Naive thymus-derived CD4-positive, alpha-beta T cell (primary cell): ENCODE measurements around the gene SERF2. TPM values are rescaled to one million over a fixed set of nuclear protein-coding genes. Genes with fewer than 3 reads are reported as not detected.
"Not testable (repeated sequence)": the region's sequence is repeated elsewhere in the genome, so short reads cannot be mapped to it uniquely, and the experiment has no call there.

Experiments
- ATAC-seq: fragments of 150-1000 bp; cut with Tn5 transposase; 2 replicates; pipeline ENCODE4 v1.10.0; 2021; ENCODE audit warnings: mild to moderate bottlenecking, moderate library complexity
- CTCF ChIA-PET: fragments of 350-600 bp; sonication (Branson Sonifier 250); formaldehyde crosslinking; loops from one replicate; lab custom pipeline; 2021; ENCODE audit warnings: antibody characterized with exemption; lab: Charles Lee
- POLR2A ChIA-PET: fragments of 350-600 bp; sonication (Branson Sonifier 250); formaldehyde crosslinking; loops from one replicate; lab custom pipeline; 2021; ENCODE audit warnings: antibody characterized with exemption, inconsistent platforms; lab: Charles Lee
- DNase-seq, 9 donors: peaks; one replicate each; pipeline versions ENCODE4 v3.0.0 to v3.0.0-alpha.2; 2020 to 2022; ENCODE audit warnings: mixed read lengths in 1 of 9
- H3K27ac ChIP-seq: one replicate; pipeline ENCODE4 v1.7.0; 2013; ENCODE audit warnings: mild to moderate bottlenecking, low read depth, low read length, moderate library complexity
- H3K27me3 ChIP-seq, 2 donors: one replicate each; pipeline ENCODE4 v1.7.0; 2013; ENCODE audit warnings: low read length in 2 of 2, mild to moderate bottlenecking in 2 of 2, moderate library complexity in 2 of 2; ENCODE audit not compliant: control insufficient read depth in 2 of 2, insufficient read depth in 2 of 2
- H3K36me3 ChIP-seq, 3 experiments: 1 replicate in 2 of 3; 2 replicates in 1 of 3; pipeline ENCODE4 v1.7.0; 2013; ENCODE audit warnings: low read length in 3 of 3, mild to moderate bottlenecking in 3 of 3, moderate library complexity in 1 of 3; ENCODE audit not compliant: insufficient read depth in 3 of 3, control insufficient read depth in 2 of 3
- H3K4me1 ChIP-seq, 2 donors: one replicate each; pipeline ENCODE4 v1.7.0; 2013; ENCODE audit warnings: low read length in 2 of 2, mild to moderate bottlenecking in 2 of 2, moderate library complexity in 1 of 2; ENCODE audit not compliant: control insufficient read depth in 2 of 2, insufficient read depth in 2 of 2
- H3K4me3 ChIP-seq: 2 replicates; pipeline ENCODE4 v1.7.0; 2013; ENCODE audit warnings: mild to moderate bottlenecking, low read length
- H3K9me3 ChIP-seq, 3 experiments: 1 replicate in 2 of 3; 2 replicates in 1 of 3; pipeline ENCODE4 v1.7.0; 2013; ENCODE audit warnings: low read length in 3 of 3; ENCODE audit not compliant: control insufficient read depth in 2 of 3
- H3K27ac Mint-ChIP-seq, 9 donors: one replicate each; pipeline ENCODE4 v1.8.0; 2020 to 2022; ENCODE audit warnings: mixed read lengths in 9 of 9, mild to moderate bottlenecking in 8 of 9, moderate library complexity in 5 of 9, inconsistent platforms in 2 of 9
- H3K27me3 Mint-ChIP-seq, 5 donors: one replicate each; pipeline ENCODE4 v1.8.0; 2021 to 2022; ENCODE audit warnings: mixed read lengths in 5 of 5, mild to moderate bottlenecking in 1 of 5
- H3K36me3 Mint-ChIP-seq, 5 donors: one replicate each; pipeline ENCODE4 v1.8.0; 2020 to 2022; ENCODE audit warnings: mixed read lengths in 5 of 5, mild to moderate bottlenecking in 3 of 5, inconsistent platforms in 1 of 5
- H3K4me1 Mint-ChIP-seq, 7 donors: one replicate each; pipeline ENCODE4 v1.8.0; 2020 to 2022; ENCODE audit warnings: mixed read lengths in 7 of 7, mild to moderate bottlenecking in 3 of 7, inconsistent platforms in 1 of 7
- H3K4me3 Mint-ChIP-seq, 10 donors: one replicate each; pipeline ENCODE4 v1.8.0; 2020 to 2022; ENCODE audit warnings: mild to moderate bottlenecking in 10 of 10, mixed read lengths in 10 of 10, moderate library complexity in 6 of 10, inconsistent platforms in 2 of 10
- H3K9me3 Mint-ChIP-seq, 11 donors: one replicate each; pipeline ENCODE4 v1.8.0; 2020 to 2022; ENCODE audit warnings: mixed read lengths in 11 of 11, mild to moderate bottlenecking in 4 of 11, inconsistent platforms in 1 of 11, moderate library complexity in 1 of 11
- intact Hi-C, 2 donors: fragments of 100-400 bp; cut with micrococcal nuclease; formaldehyde crosslinking; loops; one replicate each; pipeline ENCODE4 v1.15.1; 2023
- polyA plus RNA-seq, 2 donors: library from polyadenylated mRNA; unstranded; fragments of 300-500 nt; fragmentation: Illumina TruSeq; gene quantifications; one replicate each; pipeline ENCODE4 v1.2.3, GENCODE V29; 2021
- total RNA-seq, 6 experiments: library from RNA in 5 of 6; stranded (reverse) in 5 of 6; gene quantifications; 1 replicate in 5 of 6; 2 replicates in 1 of 6; pipeline ENCODE4 v1.2.3 and lab custom pipeline; 2021 to 2026

Gene SERF2
- total RNA-seq (100 to 1,000 TPM; 358 to 676 (median 553) TPM), polyA plus RNA-seq (1,000 to 10,000 TPM; 1,664 to 2,070 TPM), total RNA-seq (lab: John Stamatoyannopoulos, UW) (171 reads per million, percentile 91 among the genes with 10 or more reads in this experiment)

DNA sequence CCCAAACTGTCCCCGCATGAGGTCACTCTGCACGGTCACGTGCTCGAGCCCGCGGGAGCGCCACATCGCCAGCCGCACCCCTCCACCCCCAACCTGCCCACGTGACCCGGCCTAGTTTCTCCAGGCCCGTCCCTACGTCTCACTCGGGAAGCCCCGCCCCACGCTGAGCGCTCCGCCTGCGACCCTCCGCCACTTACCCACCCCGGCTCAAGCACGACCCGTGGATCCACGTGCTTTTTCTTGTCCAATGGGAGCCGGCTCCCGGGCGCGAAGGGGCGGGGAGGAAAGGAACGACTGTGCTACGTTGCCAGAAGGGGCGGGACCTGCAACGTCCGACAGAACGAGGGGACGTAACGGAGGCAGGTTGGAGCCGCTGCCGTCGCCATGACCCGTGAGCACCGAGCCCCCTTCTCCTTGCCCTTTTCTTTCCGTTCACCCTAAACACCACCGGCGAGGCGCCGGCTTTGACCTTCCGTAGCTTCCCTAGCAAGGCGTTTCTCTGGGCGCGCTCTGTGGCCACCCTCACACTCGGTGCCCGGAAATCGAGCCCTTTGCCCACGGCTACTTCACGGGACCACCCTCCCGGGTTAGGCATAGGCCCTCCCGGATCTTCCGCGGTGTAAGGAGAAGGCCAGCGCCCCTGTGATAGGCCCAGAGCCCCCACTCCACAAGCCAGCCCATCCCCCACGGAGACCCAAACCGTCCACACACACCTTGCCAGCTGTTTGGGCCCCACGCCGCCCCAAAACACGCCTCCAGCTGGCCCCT lies at the start of gene SERF2:
TSS of gene SERF2 (plus strand) at position 328 of the 768 bp plus-strand sequence. CDS start at position 385, 57 bp downstream.
- ChIA-PET POLR2A (interaction anchor here (1.1 to 5.6 kb wide), 12 partner anchors 8 to 1408 kb away, joined by 3 to 42 read pairs (median 6); partner anchors contain the start of genes ELL3, HYPK, MFAP1 and PDIA3), CTCF (interaction anchor here (0.6 to 2.0 kb wide), 2 partner anchors 15 to 27 kb away, joined by 4 to 5 read pairs; partner anchors contain the start of gene ELL3)
- Histone ChIP-seq H3K9me3 (no peaks in the 10 kb centered on the region), H3K27me3 (no peaks in the 10 kb centered on the region), H3K36me3 (peaks cover 9 to 46% (median 16%) of the 10 kb centered on the region in 3 experiments), H3K4me1 (peaks cover 9 to 22% of the 10 kb centered on the region in 2 donors), H3K27ac (peak within 1 kb of the TSS; percentile 100), H3K4me3 (peak within 1 kb of the TSS; percentile 98)
- H3K9me3 Mint-ChIP-seq = no peaks in the 10 kb centered on the region
- intact Hi-C loops = loop anchor here (1.0 to 10.0 kb wide), 7 partner anchors 8 to 1297 kb away; partner anchors contain the start of genes HYPK (in 2 of the 2), MFAP1 (in 2 of the 2), PDIA3 (in 2 of the 2) and SERINC4 (in 2 of the 2)
- H3K4me3 Mint-ChIP-seq = peak within 1 kb of the TSS; percentile 93 to 98 (median 96)
- H3K27ac Mint-ChIP-seq = peak within 1 kb of the TSS; percentile 91 to 99 (median 98)
- peak; percentile 97 for ATAC-seq
- H3K27me3 Mint-ChIP-seq = peaks cover 0 to 2% (median 0%) of the 10 kb centered on the region in 5 donors
- peaks cover 9 to 33% (median 29%) of the 10 kb centered on the region in 5 donors for H3K36me3 Mint-ChIP-seq
- peaks cover 33 to 54% (median 48%) of the 10 kb centered on the region in 7 donors for H3K4me1 Mint-ChIP-seq
- DNase-seq = peak; percentile 92 to 99 (median 97)

DNA sequence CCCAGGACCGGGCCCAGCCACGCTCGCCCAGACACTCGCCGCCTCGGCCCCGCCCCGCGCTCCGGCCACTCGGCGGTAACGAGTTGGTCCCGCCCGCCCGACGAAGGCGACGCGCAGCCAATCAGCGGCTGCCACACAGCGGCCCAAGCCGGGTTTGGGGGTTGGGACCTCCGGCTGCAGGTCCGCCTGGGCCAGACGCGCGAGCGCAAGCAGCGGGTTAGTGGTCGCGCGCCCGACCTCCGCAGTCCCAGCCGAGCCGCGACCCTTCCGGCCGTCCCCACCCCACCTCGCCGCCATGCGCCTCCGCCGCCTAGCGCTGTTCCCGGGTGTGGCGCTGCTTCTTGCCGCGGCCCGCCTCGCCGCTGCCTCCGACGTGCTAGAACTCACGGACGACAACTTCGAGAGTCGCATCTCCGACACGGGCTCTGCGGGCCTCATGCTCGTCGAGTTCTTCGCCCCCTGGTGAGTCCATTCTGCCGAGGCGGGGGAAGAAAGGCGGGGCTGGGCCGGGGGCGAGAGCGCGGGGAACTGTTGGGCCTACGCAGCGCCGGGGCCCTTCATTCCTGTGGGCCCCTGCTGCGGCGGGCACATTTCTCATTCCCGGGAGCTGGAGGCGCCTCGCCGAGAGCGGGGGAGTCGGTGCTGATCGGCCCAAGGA lies 45.7 kb upstream of the SERF2 start, which contains the start of gene PDIA3:
TSS of gene PDIA3 (plus strand) at position 194 of the 658 bp plus-strand sequence. CDS start at position 296, 102 bp downstream.
- intact Hi-C loops = loop anchor here (1.0 to 5.0 kb wide), 13 partner anchors 31 to 1474 kb away; partner anchors contain the start of genes MFAP1 (in 2 of the 2), SERF2 (in 2 of the 2), CTDSPL2 (in 1 of the 2) and EIF3J (in 1 of the 2)
- H3K4me3 ChIP-seq = peak within 1 kb of the TSS; percentile 89
- H3K27me3 Mint-ChIP-seq, H3K9me3 ChIP-seq, H3K27me3 ChIP-seq, CTCF ChIA-PET, H3K9me3 Mint-ChIP-seq: not testable (repeated sequence)
- peak within 1 kb of the TSS; percentile 92 for H3K27ac ChIP-seq
- Mint-ChIP-seq H3K4me3 (peak within 1 kb of the TSS; percentile 92 to 98 (median 96)), H3K4me1 (peaks cover 19 to 45% (median 35%) of the 10 kb centered on the region in 7 donors), H3K36me3 (peaks cover 0 to 13% (median 3%) of the 10 kb centered on the region in 5 donors), H3K27ac (peak within 1 kb of the TSS; percentile 93 to 98 (median 96))
- peaks cover 20 to 36% of the 10 kb centered on the region in 2 donors for H3K4me1 ChIP-seq
- peak; percentile 87 for ATAC-seq
- DNase-seq = peak; percentile 79 to 94 (median 82)
- H3K36me3 ChIP-seq = peaks cover 0 to 12% (median 0%) of the 10 kb centered on the region in 3 experiments
- POLR2A ChIA-PET = interaction anchor here (0.7 to 2.8 kb wide), 6 partner anchors 10 to 54 kb away, joined by 3 to 11 read pairs (median 6); partner anchors contain the start of genes ELL3, HYPK, SERF2 and SERINC4

DNA sequence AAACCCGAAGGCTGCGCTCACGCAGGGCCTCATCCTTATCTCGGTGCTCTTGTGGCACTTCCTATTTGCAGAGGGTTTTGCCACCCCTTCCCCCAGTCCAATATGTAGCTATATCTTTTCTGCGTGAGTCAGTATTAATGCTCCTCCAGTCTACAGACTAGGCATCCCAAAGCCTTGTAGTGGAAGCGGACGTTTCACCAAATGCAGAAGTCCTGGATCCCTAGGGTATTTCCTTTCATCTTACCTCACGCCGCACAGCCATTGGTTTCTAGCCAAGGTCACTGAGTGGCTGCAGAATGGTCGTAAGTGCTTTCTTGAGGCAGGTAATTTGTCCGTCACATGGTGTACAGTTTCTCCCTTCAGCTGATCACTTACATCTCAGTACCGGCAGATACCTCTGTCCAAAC lies 45.2 kb upstream of the SERF2 start:
- peak overlapping the region; percentile 89 for H3K4me3 ChIP-seq
- CTCF ChIA-PET, H3K9me3 Mint-ChIP-seq, H3K27me3 Mint-ChIP-seq, H3K9me3 ChIP-seq, H3K27me3 ChIP-seq: not testable (repeated sequence)
- peaks cover 0 to 13% (median 0%) of the 10 kb centered on the region in 3 experiments for H3K36me3 ChIP-seq
- peak overlapping the region; percentile 92 for H3K27ac ChIP-seq
- intact Hi-C loops = loop anchor here (1.0 to 5.0 kb wide), 14 partner anchors 22 to 1475 kb away; partner anchors contain the start of genes MFAP1 (in 2 of the 2), SERF2 (in 2 of the 2), CTDSPL2 (in 1 of the 2) and EIF3J (in 1 of the 2)
- Mint-ChIP-seq H3K4me1 (peaks cover 24 to 50% (median 39%) of the 10 kb centered on the region in 7 donors), H3K27ac (peak overlapping the region; percentile 93 to 98 (median 96)), H3K4me3 (peak overlapping the region; percentile 92 to 98 (median 96)), H3K36me3 (peaks cover 0 to 15% (median 3%) of the 10 kb centered on the region in 5 donors)
- ATAC-seq = peak; percentile 58
- DNase-seq = peak in 1 of 9 donors; percentile 22
- POLR2A ChIA-PET = interaction anchor here (0.7 to 2.8 kb wide), 4 partner anchors 9 to 53 kb away, joined by 4 to 11 read pairs (median 10); partner anchors contain the start of genes ELL3, HYPK, SERF2 and SERINC4
- peaks cover 25 to 41% of the 10 kb centered on the region in 2 donors for H3K4me1 ChIP-seq

DNA sequence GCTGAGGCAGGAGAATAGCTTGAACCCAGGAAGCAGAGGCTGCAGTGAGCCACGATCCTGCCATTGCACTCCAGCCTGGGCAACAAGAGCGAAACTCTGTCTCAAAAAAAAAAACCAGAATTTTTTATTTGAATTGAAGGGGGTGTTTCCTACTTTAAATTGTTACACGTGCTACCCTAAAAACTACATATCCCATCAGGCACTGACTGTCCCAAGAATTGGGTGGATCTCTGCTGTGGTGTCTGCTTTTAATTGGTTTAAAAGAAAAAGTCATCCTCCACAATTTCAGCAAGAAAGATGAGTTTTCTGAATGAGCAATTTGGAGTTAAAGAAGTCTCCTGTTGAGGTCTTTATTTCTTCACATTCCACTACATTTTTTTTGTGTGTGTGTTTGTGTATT lies 43.7 kb upstream of the SERF2 start:
- ChIA-PET CTCF (no interaction called here), POLR2A (interaction anchor here (1.1 to 1.8 kb wide), 2 partner anchors 44 to 76 kb away, joined by 4 to 9 read pairs; partner anchors contain the start of genes MFAP1 and SERF2)
- intact Hi-C loops = loop anchor here (2.0 to 5.0 kb wide), 7 partner anchors 20 to 1476 kb away; partner anchors contain the start of genes ELL3 (in 1 of the 2), GANC (in 1 of the 2), HYPK (in 1 of the 2) and SERF2 (in 1 of the 2)
- peaks cover 0 to 18% (median 3%) of the 10 kb centered on the region in 5 donors for H3K36me3 Mint-ChIP-seq
- no peaks in the 10 kb centered on the region for H3K27me3 Mint-ChIP-seq
- peak overlapping the region; percentile 78 to 98 (median 96) for H3K4me3 Mint-ChIP-seq
- peaks cover 30 to 43% of the 10 kb centered on the region in 2 donors for H3K4me1 ChIP-seq
- H3K9me3 Mint-ChIP-seq = peaks cover 0 to 3% (median 0%) of the 10 kb centered on the region in 11 donors
- no peaks in the 10 kb centered on the region for H3K27me3 ChIP-seq
- H3K4me1 Mint-ChIP-seq = peaks cover 37 to 62% (median 51%) of the 10 kb centered on the region in 7 donors
- peak overlapping the region in 8 of 9 donors; percentile 36 to 97 (median 91) for H3K27ac Mint-ChIP-seq
- peak in 7 of 9 donors; percentile 26 to 69 (median 49) for DNase-seq
- ATAC-seq = peak; percentile 25
- H3K4me3 ChIP-seq = peak overlapping the region; percentile 34
- H3K36me3 ChIP-seq = peaks cover 0 to 15% (median 0%) of the 10 kb centered on the region in 3 experiments
- no peaks in the 10 kb centered on the region for H3K9me3 ChIP-seq
- peak overlapping the region; percentile 92 for H3K27ac ChIP-seq

DNA sequence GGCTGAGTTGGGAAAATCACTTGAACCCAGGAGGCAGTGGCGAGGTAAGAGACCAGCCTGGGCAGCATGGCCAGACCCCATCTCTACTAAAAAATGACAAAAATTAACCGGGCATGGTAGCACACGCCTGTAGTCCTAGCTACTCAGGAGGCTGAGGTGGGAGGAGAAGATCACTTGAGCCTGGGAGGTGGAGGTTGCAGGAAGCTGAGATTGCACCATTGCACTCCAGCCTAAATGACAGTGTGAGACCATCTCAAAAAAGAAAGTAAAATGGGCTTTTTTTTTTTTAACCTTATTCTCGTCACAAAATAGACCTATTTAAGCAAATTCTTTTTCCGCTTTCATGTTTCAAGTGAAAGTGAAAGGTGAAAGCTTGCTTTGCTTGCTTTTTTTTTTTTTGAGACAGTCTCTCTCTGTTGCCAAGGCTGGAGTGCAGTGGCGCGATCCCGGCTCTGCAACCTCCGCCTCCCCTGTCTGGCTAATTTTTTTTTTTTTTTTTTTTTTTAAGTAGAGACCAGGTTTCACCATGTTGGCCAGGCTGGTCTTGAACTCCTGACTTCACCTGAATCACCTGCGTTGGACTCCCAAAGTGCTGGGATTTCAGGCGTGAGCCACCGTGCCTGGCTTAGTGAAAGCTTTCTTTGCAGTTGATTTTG lies 42.3 kb upstream of the SERF2 start:
- H3K36me3 ChIP-seq = peaks cover 0 to 29% (median 5%) of the 10 kb centered on the region in 3 experiments
- ATAC-seq (peak; percentile 59), DNase-seq (peak in 8 of 9 donors; percentile 38 to 84 (median 77))
- H3K36me3 Mint-ChIP-seq = peaks cover 0 to 18% (median 3%) of the 10 kb centered on the region in 5 donors
- H3K27ac ChIP-seq = peak overlapping the region; percentile 75
- H3K9me3 ChIP-seq = no peaks in the 10 kb centered on the region
- CTCF ChIA-PET = interaction anchor here (0.6 kb wide), 1 partner anchor 801 kb away, joined by 8 read pairs; no protein-coding TSS in a partner anchor
- intact Hi-C loops = loop anchor here (2.0 to 5.0 kb wide), 7 partner anchors 19 to 1478 kb away; partner anchors contain the start of genes ELL3 (in 1 of the 2), GANC (in 1 of the 2), HYPK (in 1 of the 2) and SERF2 (in 1 of the 2)
- POLR2A ChIA-PET = interaction anchor here (0.6 to 1.8 kb wide), 9 partner anchors 22 to 1431 kb away, joined by 3 to 10 read pairs (median 6); partner anchors contain the start of genes ELL3 and SERF2
- peaks cover 0 to 3% (median 0%) of the 10 kb centered on the region in 11 donors for H3K9me3 Mint-ChIP-seq
- peak overlapping the region; percentile 75 to 97 (median 82) for H3K4me3 Mint-ChIP-seq
- H3K4me1 ChIP-seq = peaks cover 30 to 43% of the 10 kb centered on the region in 2 donors
- peak overlapping the region; percentile 77 to 92 (median 90) for H3K27ac Mint-ChIP-seq
- H3K4me1 Mint-ChIP-seq = peaks cover 37 to 66% (median 54%) of the 10 kb centered on the region in 7 donors
- H3K4me3 ChIP-seq = peak overlapping the region; percentile 53
- no peaks in the 10 kb centered on the region for H3K27me3 Mint-ChIP-seq
- no peaks in the 10 kb centered on the region for H3K27me3 ChIP-seq
